ENCODE measurements around the gene MMP24. TPM values are rescaled to one million over a fixed set of nuclear protein-coding genes. Genes with fewer than 3 reads are reported as not detected.

MMP24 gene
- total and polyA plus RNA-seq, 2 experiments from 2014 or later = 0.70 to 8.5 TPM

DNA sequence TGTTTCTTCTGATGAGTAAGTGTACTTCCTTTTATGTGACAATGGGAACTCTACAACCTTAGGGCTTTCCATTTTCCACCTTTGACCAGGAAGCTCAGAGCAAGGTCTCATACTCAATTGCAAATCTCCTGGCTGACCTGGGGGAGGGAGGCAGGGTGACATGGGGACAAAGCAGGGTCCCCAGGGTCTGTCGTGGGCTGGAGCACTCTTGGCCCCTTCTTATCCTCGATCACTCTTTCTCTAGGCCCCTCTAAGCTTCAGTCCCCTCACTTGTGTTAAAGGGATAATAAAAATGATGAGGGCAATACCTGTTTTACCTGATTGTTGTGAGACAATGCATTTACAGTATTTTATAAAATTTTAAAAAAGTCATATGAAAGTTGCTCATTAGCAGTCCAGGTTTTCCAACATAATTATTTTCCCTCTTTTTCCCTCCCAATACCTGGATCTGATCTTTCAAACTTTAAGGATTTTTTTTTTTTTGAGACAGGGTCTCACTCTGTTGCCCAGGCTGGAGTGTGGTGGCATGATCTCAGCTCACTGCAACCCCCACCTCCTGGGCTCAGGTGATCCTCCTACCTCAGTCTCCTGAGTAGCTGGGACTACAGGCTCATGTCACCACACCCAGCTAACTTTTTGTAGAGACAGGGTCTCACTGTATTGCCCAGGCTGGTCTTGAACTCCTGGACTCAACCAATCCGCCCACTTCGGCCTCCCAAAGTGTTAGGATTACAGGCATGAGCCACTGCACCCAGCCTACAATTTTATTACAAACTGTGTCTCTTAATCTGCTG is 74.2 kb downstream of the MMP24 start:
- Histone ChIP-seq H3K9me3 (ENCODE audit: low read depth) (no peaks in the 10 kb centered on the region), H3K4me1 (ENCODE audit: insufficient read depth) (peaks cover 46% of the 10 kb centered on the region), H3K27me3 (replicated peaks; ENCODE audit: insufficient read depth) (no peaks in the 10 kb centered on the region), H3K9ac (no peak overlapping the region), H3K27ac (no peak overlapping the region), H3K79me2 (ENCODE audit: insufficient read depth) (no peaks in the 10 kb centered on the region), H3K4me2 (ENCODE audit: unreplicated experiment) (no peak overlapping the region), H2AFZ (no peak overlapping the region), H3K4me3 (no peak overlapping the region), H3K36me3 (ENCODE audit: low read depth) (no peaks in the 10 kb centered on the region), H4K20me1 (ENCODE audit: insufficient read depth) (no peaks in the 10 kb centered on the region), H3K9me2 (ENCODE audit: insufficient read depth) (no peaks in the 10 kb centered on the region), H3F3A (ENCODE audit: insufficient read depth) (peaks cover 22% of the 10 kb centered on the region)
- in situ Hi-C loops (cut with MboI) = loop anchor here (5.0 kb wide), 1 partner anchor 137 kb away; the partner anchor contains the start of gene GDF5
- WGBS, 2 experiments (ENCODE audit: low coverage in 1 of 2, low lambda C conversion rate in 2 of 2, missing lambda C conversion rate in 2 of 2) = 80 to 84% methylated on average over 4 of the region's 4 CpGs
- no peak for TF ChIP-seq EZH2 (IDR thresholded peaks at IDR 0.05; ENCODE audit: insufficient read depth, poor library complexity, severe bottlenecking)
- DNase-seq = no peak

DNA sequence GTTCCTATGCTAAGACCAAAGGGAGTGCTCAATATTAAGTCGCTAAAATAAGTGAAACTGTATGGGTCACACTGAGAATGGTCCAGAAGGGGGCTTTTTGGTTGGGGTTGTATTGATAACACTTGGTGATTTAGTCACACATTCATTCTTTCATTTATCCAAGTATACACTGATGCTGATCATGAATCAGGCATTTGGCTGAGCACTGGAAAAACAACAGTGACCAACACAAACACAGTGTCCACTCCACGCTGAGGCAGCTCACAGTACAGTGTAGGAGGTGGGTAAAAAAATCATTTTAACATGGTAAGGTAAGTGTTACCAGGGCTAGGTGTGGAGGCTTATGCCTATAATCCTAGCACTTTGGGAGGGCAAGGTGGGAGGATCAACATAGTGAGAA is 74.9 kb downstream of the MMP24 start:
- no peaks in the 10 kb centered on the region for H3K36me3 ChIP-seq (ENCODE audit: low read depth)
- no peak for DNase-seq
- no peaks in the 10 kb centered on the region for H3K9me2 ChIP-seq (ENCODE audit: insufficient read depth)
- TF ChIP-seq EZH2phosphoT487 (IDR thresholded peaks at IDR 0.05; ENCODE audit: insufficient read depth, low read depth) (no peak), EZH2 (IDR thresholded peaks at IDR 0.05; ENCODE audit: insufficient read depth, poor library complexity, severe bottlenecking) (no peak)
- peaks cover 52% of the 10 kb centered on the region for H3K4me1 ChIP-seq (ENCODE audit: insufficient read depth)
- no peak overlapping the region for H3K4me3 ChIP-seq
- peaks cover 26% of the 10 kb centered on the region for H3F3A ChIP-seq (ENCODE audit: insufficient read depth)
- H3K4me2 ChIP-seq (ENCODE audit: unreplicated experiment) = no peak overlapping the region
- H3K9me3 ChIP-seq (ENCODE audit: low read depth) = no peaks in the 10 kb centered on the region
- H3K27ac ChIP-seq = no peak overlapping the region
- no peak overlapping the region for H2AFZ ChIP-seq
- in situ Hi-C loops (cut with MboI) = loop anchor here (5.0 kb wide), 1 partner anchor 136 kb away; the partner anchor contains the start of gene GDF5
- H3K27me3 ChIP-seq (replicated peaks; ENCODE audit: insufficient read depth) = no peaks in the 10 kb centered on the region
- no peaks in the 10 kb centered on the region for H4K20me1 ChIP-seq (ENCODE audit: insufficient read depth)
- WGBS, 2 experiments (ENCODE audit: low coverage in 1 of 2, low lambda C conversion rate in 2 of 2, missing lambda C conversion rate in 2 of 2) = 69 to 72% methylated on average over 2 of the region's 2 CpGs
- H3K9ac ChIP-seq = no peak overlapping the region
- H3K79me2 ChIP-seq (ENCODE audit: insufficient read depth) = no peaks in the 10 kb centered on the region

DNA sequence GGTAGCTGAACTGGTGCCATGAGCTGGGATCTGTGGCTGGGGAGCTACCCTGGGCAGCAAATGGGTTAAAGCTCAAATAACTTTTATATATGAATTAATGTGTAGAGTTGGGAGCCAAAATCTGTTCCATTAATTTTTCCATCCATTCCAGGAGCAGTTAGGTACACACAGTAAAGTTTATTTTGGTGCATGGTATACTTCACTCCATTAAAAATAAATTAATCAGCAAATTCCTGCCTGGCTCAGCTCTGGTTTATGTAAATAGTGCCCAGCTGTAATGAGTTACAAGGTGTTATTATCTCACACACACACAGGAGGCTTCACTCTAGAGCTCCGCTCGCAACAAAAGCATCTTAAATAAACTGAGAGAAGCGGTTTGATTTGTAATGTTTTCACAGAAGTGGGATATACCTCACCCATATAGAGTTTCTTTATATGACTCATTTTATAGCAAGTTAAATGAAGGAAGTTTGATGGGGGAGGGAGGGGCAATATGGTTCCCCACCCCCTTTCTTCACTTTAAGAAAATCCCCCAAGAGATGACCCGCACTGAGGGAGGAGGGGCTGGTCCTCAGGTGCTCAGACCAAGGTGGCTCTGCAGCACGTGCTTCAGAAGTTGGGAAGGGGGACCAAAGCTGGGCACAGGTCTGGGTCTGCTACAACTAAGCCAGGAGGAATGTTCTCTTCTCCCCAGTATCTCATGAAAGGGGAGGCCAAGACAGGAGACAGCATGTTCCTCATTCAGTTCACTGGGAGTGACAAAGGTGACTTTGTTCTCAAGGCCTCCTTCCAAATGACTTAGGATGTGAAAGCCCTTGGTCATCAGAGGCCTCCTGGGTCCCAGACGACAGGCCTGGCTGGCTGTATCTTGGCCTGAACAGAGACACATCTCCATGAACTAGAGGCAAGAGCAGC is 76.2 kb downstream of the MMP24 start:
- Histone ChIP-seq H3K9ac (0 out of 2 replicates have a peak overlapping the region, but pooled peaks have one; percentile 32), H3K4me1 (ENCODE audit: insufficient read depth) (peaks cover 55% of the 10 kb centered on the region), H3F3A (ENCODE audit: insufficient read depth) (peaks cover 39% of the 10 kb centered on the region), H3K79me2 (ENCODE audit: insufficient read depth) (no peaks in the 10 kb centered on the region), H4K20me1 (ENCODE audit: insufficient read depth) (no peaks in the 10 kb centered on the region), H3K4me2 (ENCODE audit: unreplicated experiment) (no peak overlapping the region), H3K27ac (peak overlapping the region; percentile 24; the same call in 1 of the 2 replicates), H3K36me3 (ENCODE audit: low read depth) (no peaks in the 10 kb centered on the region), H3K9me2 (ENCODE audit: insufficient read depth) (no peaks in the 10 kb centered on the region), H3K4me3 (no peak overlapping the region), H2AFZ (no peak overlapping the region), H3K9me3 (ENCODE audit: low read depth) (no peaks in the 10 kb centered on the region), H3K27me3 (replicated peaks; ENCODE audit: insufficient read depth) (no peaks in the 10 kb centered on the region)
- no peak for DNase-seq
- WGBS, 2 experiments (ENCODE audit: low coverage in 1 of 2, low lambda C conversion rate in 2 of 2, missing lambda C conversion rate in 2 of 2) = 60% methylated on average over 6 of the region's 6 CpGs
- no peak for TF ChIP-seq EZH2phosphoT487 (IDR thresholded peaks at IDR 0.05; ENCODE audit: insufficient read depth, low read depth)
- TF ChIP-seq EZH2 (IDR thresholded peaks at IDR 0.05; ENCODE audit: insufficient read depth, poor library complexity, severe bottlenecking) = no peak
- in situ Hi-C loops (cut with MboI) = loop anchor here (5.0 kb wide), 1 partner anchor 135 kb away; the partner anchor contains the start of gene GDF5

DNA sequence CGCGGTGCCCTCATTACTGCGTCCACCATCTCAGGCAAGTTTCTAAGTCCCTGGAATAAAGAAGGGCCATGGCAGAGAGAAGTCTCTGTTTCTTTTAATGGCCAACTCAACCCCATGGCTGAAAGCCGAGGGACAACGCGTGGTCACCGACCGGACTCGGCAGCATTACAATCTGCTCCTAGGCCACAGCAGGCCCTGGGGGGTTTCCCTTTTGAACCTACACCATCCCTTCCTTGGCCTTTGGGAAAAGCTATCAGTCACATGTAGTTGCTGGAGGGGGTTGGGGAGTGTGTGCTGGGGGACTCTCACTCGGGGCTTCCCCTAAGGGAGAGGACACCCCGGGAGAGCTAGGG is 76.9 kb downstream of the MMP24 start:
- Histone ChIP-seq H3K27me3 (replicated peaks; ENCODE audit: insufficient read depth) (no peaks in the 10 kb centered on the region), H3K79me2 (ENCODE audit: insufficient read depth) (no peaks in the 10 kb centered on the region), H3K27ac (no peak overlapping the region), H3K9me2 (ENCODE audit: insufficient read depth) (no peaks in the 10 kb centered on the region), H3K36me3 (ENCODE audit: low read depth) (no peaks in the 10 kb centered on the region), H3K4me2 (ENCODE audit: unreplicated experiment) (no peak overlapping the region), H3K9me3 (ENCODE audit: low read depth) (no peaks in the 10 kb centered on the region), H3K4me1 (ENCODE audit: insufficient read depth) (peaks cover 62% of the 10 kb centered on the region), H3K9ac (peak overlapping the region; percentile 32; the same call in 1 of the 2 replicates), H2AFZ (0 out of 2 replicates have a peak overlapping the region, but pooled peaks have one; percentile 52), H4K20me1 (ENCODE audit: insufficient read depth) (no peaks in the 10 kb centered on the region), H3K4me3 (no peak overlapping the region), H3F3A (ENCODE audit: insufficient read depth) (peaks cover 45% of the 10 kb centered on the region)
- 78 to 79% methylated on average over 11 of the region's 11 CpGs for WGBS, 2 experiments (ENCODE audit: low coverage in 1 of 2, low lambda C conversion rate in 2 of 2, missing lambda C conversion rate in 2 of 2)
- no peak for DNase-seq
- TF ChIP-seq EZH2phosphoT487 (IDR thresholded peaks at IDR 0.05; ENCODE audit: insufficient read depth, low read depth) = no peak
- no peak for TF ChIP-seq EZH2 (IDR thresholded peaks at IDR 0.05; ENCODE audit: insufficient read depth, poor library complexity, severe bottlenecking)
- in situ Hi-C loops (cut with MboI) = loop anchor here (5.0 kb wide), 1 partner anchor 134 kb away; the partner anchor contains the start of gene GDF5
